ENCODE data around the gene OXER1.
A peak's percentile ranks its signal among the peaks of the same experiment; 100 is the strongest.

OXER1 gene

DNA sequence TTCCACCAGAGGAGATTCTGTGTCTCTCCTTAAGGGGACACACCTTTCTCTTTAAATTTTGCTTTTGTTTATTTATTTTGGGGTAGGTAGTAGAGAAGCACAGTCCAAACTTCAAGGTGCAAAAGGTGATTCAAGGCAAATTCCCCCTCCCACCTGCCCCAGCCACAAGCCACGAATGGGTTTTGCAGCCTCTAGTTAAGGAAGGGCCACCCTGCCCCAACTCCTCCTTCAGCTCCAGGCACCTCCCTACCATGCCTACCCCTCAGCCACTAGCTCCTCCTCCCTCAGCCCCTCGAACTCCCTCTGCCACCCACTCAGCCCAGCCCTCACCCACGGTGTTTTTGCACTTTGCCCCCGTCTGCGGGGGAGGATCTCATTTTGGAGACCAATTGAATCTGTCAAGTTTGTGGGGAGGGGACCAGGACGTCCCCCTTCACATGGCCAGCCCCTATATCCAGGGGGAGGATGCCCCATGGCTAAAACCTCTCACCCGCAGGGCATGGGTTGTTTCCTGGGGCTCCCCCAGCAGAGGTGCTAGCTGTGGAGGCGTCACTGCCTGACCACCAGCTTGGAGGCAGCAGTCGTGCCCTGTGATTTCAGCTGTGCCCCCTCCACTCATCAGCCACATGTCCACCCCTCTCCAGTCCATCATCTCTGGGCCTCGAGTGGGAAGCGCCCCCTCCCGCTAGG is 24.0 kb upstream of the OXER1 start:
- TF ChIP-seq GATA2 (IDR thresholded peaks at IDR 0.05; ENCODE audit: low read depth, low read length) (no peak), GATA3 (IDR thresholded peaks at IDR 0.05; ENCODE audit: low read depth, low read length) (no peak)

DNA sequence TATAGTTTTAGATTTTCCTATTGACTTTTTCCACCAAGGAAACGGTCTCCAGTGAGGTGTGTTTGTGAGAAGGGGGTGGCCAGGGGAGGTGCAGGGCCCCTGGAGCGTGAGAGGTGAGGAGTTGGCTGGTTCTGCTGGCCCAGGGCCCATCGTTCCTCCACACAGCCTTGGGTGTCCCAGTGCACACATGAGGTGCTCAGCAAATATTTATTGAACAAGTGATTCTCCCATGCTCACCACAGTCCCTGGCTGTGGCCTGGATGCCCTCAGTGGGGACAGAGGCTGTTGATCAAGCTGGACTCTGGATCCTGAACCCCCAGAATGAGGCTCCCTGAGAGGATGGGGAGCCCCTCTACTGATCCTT is 23.5 kb upstream of the OXER1 start:
- no peak for TF ChIP-seq GATA2 (IDR thresholded peaks at IDR 0.05; ENCODE audit: low read depth, low read length)
- no peak for TF ChIP-seq GATA3 (IDR thresholded peaks at IDR 0.05; ENCODE audit: low read depth, low read length)

DNA sequence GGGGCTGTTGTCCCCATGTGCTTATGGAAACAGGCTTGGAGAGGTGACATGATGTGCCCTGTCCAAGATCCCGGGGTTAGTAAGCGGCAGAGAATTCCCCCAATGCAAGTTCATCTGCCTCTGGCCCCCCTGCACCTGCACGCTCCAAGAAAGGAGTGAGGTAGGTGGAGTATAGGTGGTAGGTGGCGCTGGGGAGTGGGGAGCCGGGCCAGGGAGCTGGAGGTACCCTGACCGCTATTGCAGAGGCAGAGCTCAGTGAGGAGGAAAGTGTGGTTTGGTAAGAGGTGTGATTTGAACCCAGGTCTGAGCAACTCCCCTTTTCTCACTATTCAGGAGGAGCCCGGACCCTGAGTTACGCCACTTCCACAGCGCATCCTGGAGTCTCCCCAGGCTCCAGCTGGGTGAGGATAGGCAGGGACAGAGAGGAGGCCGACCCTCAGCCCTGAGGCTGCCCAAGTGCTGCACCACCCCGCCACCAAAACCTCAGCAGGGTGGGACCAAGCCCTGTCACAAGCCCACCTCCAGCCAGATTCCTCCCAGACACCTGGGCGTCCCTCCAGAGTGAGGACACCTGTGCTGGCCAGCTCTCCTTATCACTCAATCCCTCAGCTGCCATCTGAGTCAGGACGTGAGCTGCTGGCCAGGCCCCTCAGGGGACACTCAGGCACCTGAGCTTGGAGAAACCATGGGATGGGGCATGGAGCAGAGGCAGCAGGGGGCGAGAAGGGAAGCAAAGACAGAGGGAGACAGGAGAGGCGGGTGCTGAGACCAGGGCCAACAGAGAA is 22.8 kb upstream of the OXER1 start:
- peak; percentile 67 for TF ChIP-seq GATA2 (IDR thresholded peaks at IDR 0.05; ENCODE audit: low read depth, low read length)
- TF ChIP-seq GATA3 (IDR thresholded peaks at IDR 0.05; ENCODE audit: low read depth, low read length): no peak

- no peak for TF ChIP-seq GATA3 (IDR thresholded peaks at IDR 0.05; ENCODE audit: low read depth, low read length)
- no peak for TF ChIP-seq GATA2 (IDR thresholded peaks at IDR 0.05; ENCODE audit: low read depth, low read length)
Observed at GRCh38 chr2:42784204-42784880, 20.4 kb upstream of the OXER1 start.

DNA sequence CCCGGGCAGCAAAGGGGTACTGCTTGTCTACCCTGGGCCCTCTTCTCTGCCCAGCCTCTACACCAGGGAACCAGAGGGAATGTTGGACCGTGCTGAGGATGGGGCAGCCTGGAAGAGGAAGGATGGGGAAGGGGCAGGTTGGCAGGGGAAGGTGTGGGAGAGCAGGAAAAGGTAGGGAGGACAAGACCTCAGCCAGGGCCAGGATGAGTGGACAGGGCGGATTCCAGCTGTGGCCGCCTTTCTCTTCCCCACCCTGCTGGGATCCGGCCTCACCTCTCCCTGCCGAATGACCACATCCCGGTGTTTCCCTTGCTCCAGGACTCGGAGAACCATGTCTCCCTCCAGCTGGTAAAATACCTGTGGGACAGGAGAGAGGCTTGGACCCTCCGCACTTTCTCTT is 19.6 kb upstream of the OXER1 start:
- TF ChIP-seq GATA2 (IDR thresholded peaks at IDR 0.05; ENCODE audit: low read depth, low read length) (no peak), GATA3 (IDR thresholded peaks at IDR 0.05; ENCODE audit: low read depth, low read length) (no peak)

GRCh38 chr2:42781181-42781580 is 17.2 kb upstream of the OXER1 start:
- TF ChIP-seq GATA2 (IDR thresholded peaks at IDR 0.05; ENCODE audit: low read depth, low read length): no peak
- no peak for TF ChIP-seq GATA3 (IDR thresholded peaks at IDR 0.05; ENCODE audit: low read depth, low read length)

GRCh38 chr2:42777883-42778805 is 14.2 kb upstream of the OXER1 start:
- TF ChIP-seq GATA3 (IDR thresholded peaks at IDR 0.05; ENCODE audit: low read depth, low read length) (no peak), GATA2 (IDR thresholded peaks at IDR 0.05; ENCODE audit: low read depth, low read length) (no peak)

- TF ChIP-seq GATA2 (IDR thresholded peaks at IDR 0.05; ENCODE audit: low read depth, low read length) (no peak), GATA3 (IDR thresholded peaks at IDR 0.05; ENCODE audit: low read depth, low read length) (no peak)
Observed at GRCh38 chr2:42775810-42776209, 11.9 kb upstream of the OXER1 start.

DNA sequence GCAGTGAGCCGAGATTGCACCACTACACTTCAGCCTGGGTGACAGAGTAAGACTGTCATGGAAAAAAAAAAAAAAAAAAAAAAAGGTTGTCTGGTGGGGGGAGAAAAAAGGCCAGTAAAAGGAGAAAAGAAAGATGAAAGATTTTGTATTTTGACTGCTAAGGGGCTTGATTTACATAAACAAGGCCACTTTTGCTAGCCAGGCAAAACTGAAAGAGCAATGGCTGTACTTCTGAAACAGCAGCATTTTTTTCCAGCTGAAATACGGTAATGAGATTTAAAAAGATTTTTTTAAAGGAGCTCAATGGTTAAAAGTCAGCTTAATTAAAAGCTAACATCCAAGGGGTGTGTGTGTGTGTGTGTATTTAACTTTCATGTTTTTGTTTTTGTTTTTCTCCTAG is 11.3 kb upstream of the OXER1 start:
- TF ChIP-seq GATA3 (IDR thresholded peaks at IDR 0.05; ENCODE audit: low read depth, low read length) (no peak), GATA2 (IDR thresholded peaks at IDR 0.05; ENCODE audit: low read depth, low read length) (no peak)

- no peak for TF ChIP-seq GATA3 (IDR thresholded peaks at IDR 0.05; ENCODE audit: low read depth, low read length)
- TF ChIP-seq GATA2 (IDR thresholded peaks at IDR 0.05; ENCODE audit: low read depth, low read length): no peak
Observed at GRCh38 chr2:42771546-42772153, 7.7 kb upstream of the OXER1 start.

DNA sequence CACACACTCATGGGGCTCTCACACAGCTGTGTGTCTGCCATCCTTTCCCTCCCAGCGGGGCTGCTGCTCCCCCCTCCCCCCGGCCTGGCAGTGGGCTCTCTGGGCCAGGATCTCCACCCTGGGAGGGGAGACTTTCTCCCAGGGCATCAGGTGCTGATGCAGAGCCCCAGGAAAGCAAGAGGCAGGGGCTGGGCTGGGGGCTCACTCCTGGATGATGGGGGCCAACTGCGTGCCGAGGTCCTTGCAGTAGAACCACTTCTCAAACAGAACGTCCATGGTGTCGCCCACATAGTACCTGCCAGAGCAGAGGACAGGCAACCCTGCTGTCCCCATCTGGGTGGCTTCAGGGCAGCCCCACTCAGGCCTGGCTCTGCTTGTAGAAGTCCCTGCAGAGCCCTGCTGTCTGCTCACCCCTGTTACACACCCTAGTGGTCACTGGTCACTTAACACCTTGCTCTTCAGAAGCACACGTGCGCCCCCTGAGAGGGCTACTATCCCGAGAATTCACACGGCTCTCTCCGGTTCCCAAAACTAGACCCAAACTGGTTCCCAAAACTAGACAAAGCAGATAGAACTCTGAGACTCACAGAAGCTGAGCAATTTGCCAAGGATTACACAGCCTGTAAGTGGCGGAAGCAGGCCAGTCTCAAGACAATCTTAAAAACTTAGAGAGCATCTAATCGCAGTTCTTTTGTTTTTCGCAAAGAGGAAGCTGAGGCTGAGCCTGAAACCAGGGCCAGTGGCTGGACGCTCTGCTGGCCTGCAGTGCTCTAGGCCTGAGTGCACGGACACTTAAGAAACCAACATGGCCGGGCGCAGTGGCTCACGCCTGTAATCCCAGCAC is 6.6 kb upstream of the OXER1 start:
- TF ChIP-seq GATA3 (IDR thresholded peaks at IDR 0.05; ENCODE audit: low read depth, low read length) (no peak), GATA2 (IDR thresholded peaks at IDR 0.05; ENCODE audit: low read depth, low read length) (no peak)

DNA sequence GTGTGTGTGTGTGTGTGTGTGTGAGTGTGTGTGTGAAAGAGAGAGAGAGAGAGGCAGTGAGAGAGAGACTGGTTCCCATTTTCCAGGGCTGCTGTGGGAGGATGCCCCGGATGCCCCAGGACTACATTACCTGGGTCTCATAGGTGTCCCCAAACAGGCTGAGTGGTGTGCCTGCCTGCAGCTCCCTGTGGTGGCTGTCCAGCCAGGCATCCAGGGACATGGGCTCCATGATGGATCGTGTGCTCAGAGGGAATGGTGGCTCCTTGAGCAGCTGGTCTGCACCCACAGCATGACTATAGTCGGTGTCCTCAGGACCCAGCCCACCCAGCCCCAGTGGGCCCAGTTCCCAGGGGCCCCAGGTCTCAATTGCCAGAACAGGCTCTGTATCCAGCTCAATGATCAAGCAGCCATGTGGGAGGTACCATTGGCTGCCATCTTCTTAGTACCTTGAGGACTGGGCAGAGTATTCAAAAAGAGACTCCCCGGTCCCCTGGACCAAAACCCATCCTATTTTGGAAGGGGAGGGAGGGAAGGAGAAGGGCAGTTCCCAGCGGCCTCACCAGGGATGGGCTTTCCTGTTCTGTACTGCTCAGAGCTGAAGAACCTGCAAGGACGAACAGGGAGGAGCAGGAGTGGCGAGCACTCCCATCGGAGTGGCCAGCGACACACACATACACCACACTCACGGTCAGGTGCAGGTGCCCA is 5.8 kb upstream of the OXER1 start:
- TF ChIP-seq GATA3 (IDR thresholded peaks at IDR 0.05; ENCODE audit: low read depth, low read length) (no peak), GATA2 (IDR thresholded peaks at IDR 0.05; ENCODE audit: low read depth, low read length) (no peak)
